NCI-H226 (cell line): ENCODE data around the gene ENTPD3.

Experiments
- DNase-seq: peaks from one replicate; pipeline ENCODE4 v3.0.0-alpha.2; 2015

ENTPD3 gene

GRCh38 chr3:40463579-40463978 is 76.6 kb downstream of the ENTPD3 start:
- DNase-seq: no peak

DNA sequence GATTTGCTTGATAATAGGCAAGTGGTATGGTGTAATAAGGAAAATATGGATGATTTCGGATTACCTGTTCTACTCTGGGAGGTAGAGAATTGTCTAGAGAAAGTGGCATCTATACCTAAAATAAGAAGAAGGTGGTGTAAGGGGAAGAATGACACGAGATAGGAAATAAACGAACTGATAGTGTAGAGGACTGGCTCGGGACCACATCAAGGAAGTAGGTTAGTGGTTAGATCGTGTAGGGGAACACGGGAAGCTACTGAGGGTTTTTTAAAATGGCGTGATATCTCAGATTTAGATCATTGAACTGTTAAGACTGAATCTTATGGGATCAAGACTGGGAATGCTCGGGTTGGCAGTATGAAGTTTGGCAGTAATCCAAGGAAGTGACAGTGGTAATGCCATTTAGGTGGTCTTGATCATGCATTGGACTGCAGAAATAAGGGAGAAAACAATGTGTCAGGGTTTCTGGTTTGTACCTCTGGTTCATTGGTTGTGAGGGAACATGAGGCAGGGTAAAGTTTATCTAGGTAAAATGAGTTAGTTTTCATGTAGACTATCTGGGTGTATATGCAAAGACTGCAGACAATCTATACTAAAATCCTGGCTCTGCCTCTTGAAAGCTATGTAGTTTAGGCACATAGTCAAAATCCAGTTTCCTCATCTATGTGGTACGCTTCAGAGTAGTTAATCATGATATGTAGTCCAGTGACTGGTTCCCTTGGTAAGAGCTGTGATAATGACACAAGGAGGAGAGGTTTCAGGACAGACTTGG is 77.5 kb downstream of the ENTPD3 start:
- DNase-seq: no peak

DNA sequence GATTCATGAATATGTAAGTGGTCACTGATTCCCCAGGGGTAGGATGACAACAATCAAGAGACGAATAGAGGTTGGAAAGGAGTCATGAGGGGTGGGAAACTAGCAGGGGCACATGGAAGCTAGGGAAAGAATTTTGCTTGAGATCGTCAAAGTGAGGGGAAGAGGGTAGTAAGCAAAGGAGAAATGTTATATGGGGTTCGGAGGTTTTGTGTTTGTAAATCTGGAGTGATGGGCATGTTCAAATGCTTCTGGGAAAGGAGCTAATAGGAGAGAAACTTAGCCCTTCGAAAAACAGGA is 78.1 kb downstream of the ENTPD3 start:
- no peak for DNase-seq

- DNase-seq: no peak
These were observed 78.5 kb downstream of the ENTPD3 start for GRCh38 chr3:40465456-40465855.

DNA sequence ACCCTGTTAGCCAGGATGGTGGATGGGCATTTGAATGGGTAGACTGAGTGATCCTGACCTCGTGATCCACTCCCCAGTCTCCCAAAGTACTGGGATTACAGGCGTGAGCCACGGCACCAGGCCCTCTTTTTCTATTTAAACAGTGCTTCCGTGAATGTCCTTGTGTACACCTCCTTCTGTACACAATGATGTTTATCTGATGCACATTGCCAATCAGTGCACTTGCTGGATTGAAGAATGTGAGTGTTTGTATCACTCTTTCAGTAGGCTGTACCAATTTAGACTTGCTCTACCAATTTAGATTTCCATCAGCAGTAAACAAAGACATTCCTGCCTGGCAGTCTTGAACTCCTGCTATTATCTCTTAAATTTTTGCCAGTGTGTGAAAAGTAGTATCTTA is 81.0 kb downstream of the ENTPD3 start:
- no peak for DNase-seq

DNA sequence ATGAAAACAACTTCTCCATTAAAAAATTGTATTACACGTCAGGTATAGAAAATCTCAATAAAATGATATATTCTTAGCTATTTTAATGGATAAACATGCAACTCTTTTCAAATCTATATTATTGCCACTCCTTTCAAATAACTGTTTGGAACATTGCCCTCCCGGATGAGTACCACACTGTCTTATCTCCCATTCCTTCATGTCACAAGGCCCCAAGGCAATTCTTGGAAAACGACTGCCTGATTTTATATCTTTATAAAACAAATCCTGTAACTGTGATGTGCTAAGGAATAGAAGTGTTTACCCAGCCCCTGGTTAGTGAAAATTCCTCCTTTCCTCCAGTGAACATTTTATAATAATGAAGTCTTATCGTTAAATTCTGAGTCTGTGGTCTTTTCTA is 83.7 kb downstream of the ENTPD3 start:
- DNase-seq: no peak

DNA sequence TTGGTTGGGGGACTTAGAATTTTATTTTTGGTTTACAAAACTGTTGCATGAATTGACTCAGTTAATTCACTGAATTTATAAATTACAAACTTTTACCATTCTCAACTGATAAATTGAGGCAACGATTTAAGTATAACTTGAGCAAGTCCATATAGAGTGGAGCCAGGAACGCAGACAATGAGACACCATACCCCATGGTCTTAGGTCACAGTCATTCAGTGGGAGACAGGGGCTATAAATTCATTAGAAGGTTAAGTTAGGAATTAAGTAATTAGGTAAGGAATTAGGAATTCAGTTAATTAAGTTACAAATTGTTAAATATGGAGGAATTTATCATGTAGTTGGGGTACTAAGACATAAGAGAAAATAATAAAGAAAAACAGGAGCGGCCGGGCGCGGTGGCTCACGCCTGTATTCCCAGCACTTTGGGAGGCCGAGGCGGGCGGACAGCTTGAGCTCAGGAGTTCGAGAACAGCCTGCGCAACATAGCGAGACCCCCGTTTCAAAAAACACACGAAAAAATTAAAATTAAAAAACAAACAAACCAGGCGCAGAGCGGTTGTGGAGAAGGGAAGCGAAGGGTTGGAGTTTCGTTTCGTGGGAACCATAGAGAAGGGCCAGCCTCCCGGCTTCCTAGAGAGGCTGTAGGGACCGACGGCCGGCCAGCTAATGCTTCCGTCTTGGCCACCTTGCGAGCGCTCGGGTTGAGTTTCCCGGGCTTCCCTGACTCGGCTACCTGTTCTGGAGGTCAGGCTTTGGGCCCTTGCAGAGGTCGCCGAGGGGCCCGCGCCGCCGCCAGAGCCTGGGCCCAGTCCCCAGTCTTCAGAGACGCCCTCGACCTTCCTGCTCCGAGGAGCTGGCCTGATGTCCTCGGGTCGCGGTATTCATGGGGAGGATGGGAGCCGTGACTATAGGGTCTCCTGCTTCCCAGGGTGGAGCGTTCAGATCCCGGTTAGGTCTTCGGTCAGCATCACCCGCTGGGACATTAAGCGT is 89.8 kb downstream of the ENTPD3 start, which contains the start of gene ZNF619:
TSS of gene ZNF619 (plus strand) at position 645 of the 993 bp plus-strand sequence. CDS start 858 bp downstream, outside the sequence.
- peak; percentile 63 for DNase-seq

DNA sequence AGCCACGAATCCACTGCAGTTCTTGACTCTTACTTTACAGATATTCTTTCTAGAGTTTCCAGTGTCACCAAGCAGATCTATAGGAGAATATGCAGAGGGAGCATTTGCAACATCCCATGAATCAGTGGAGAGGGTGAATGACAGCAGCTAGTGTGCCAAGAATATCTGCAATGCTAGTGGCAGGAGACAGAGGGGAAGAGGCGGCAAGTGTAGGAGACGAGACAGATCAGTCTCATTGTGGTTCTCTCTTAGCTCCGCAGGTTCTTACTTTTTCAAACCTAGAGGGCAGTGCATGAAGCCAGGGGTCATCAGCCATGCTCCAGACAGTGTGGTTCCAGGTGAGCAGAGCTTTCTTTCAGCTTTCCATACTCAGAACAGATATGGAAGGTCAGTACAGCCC is 90.7 kb downstream of the ENTPD3 start:
- no peak for DNase-seq
